Measurements from ENCODE around the gene XPO4.
"Not testable (repeated sequence)": the region's sequence is repeated elsewhere in the genome, so short reads cannot be mapped to it uniquely, and the experiment has no call there.

Gene XPO4

GRCh38 chr13:20890540-20890939, 12.0 kb downstream of the XPO4 start:
- DNase-seq: not testable (repeated sequence)

GRCh38 chr13:20882206-20882605, 20.3 kb downstream of the XPO4 start:
- peak; percentile 7 for DNase-seq

GRCh38 chr13:20877902-20878301, 24.6 kb downstream of the XPO4 start:
- no peak for DNase-seq

- not testable (repeated sequence) for DNase-seq
These were observed 25.7 kb downstream of the XPO4 start for GRCh38 chr13:20876802-20877201.

GRCh38 chr13:20874439-20874838, 28.1 kb downstream of the XPO4 start:
- DNase-seq: not testable (repeated sequence)

- DNase-seq: peak; percentile 70
These were observed 29.2 kb downstream of the XPO4 start for GRCh38 chr13:20873348-20873747.

GRCh38 chr13:20870829-20871228, 31.7 kb downstream of the XPO4 start:
- DNase-seq: no peak

- peak; percentile 5 for DNase-seq
These were observed 33.0 kb downstream of the XPO4 start for GRCh38 chr13:20869540-20869939.

- DNase-seq: no peak
These were observed 35.1 kb downstream of the XPO4 start for GRCh38 chr13:20867408-20867807.

- not testable (repeated sequence) for DNase-seq
These were observed 40.9 kb downstream of the XPO4 start for GRCh38 chr13:20861666-20862065.

GRCh38 chr13:20860844-20861243, 41.7 kb downstream of the XPO4 start:
- DNase-seq: no peak

- no peak for DNase-seq
These were observed 45.9 kb downstream of the XPO4 start for GRCh38 chr13:20856650-20857049.

- no peak for DNase-seq
These were observed 50.6 kb downstream of the XPO4 start for GRCh38 chr13:20851844-20852402.

- no peak for DNase-seq
These were observed 53.6 kb downstream of the XPO4 start for GRCh38 chr13:20848944-20849343.

GRCh38 chr13:20848203-20848602, 54.3 kb downstream of the XPO4 start:
- DNase-seq: no peak

- DNase-seq: peak; percentile 3
These were observed 55.2 kb downstream of the XPO4 start for GRCh38 chr13:20847296-20847695.

- DNase-seq: no peak
These were observed 59.4 kb downstream of the XPO4 start for GRCh38 chr13:20843166-20843565.

- DNase-seq: no peak
These were observed 62.0 kb downstream of the XPO4 start for GRCh38 chr13:20840568-20840967.

- DNase-seq: no peak
These were observed 68.5 kb downstream of the XPO4 start for GRCh38 chr13:20833900-20834679.

GRCh38 chr13:20832861-20833260, 69.7 kb downstream of the XPO4 start:
- no peak for DNase-seq

- no peak for DNase-seq
These were observed 70.6 kb downstream of the XPO4 start for GRCh38 chr13:20831933-20832332.

GRCh38 chr13:20831254-20831653, 71.3 kb downstream of the XPO4 start:
- DNase-seq: no peak

- DNase-seq: peak; percentile 61
These were observed 73.8 kb downstream of the XPO4 start for GRCh38 chr13:20828539-20829364.

Measured in fibroblast of skin of right quadriceps (primary cell).